MM.1S (cell line): ENCODE results near the gene TARS1.

Experiments
- EZH2phosphoT487 ChIP-seq: fragments of 300-600 bp; sonication (generic); IDR thresholded peaks from 2 replicates; pipeline ENCODE4 v1.6.1; 2018; ENCODE audit warnings: antibody characterized with exemption, low read length
- TF ChIP-seq, protein P1 (sequence below): fragments of 300-600 bp; sonication (generic); IDR thresholded peaks from 2 replicates; pipeline ENCODE4 v1.5.1; 2016; ENCODE audit warnings: antibody characterized with exemption, low read length, mixed read lengths

DNA sequence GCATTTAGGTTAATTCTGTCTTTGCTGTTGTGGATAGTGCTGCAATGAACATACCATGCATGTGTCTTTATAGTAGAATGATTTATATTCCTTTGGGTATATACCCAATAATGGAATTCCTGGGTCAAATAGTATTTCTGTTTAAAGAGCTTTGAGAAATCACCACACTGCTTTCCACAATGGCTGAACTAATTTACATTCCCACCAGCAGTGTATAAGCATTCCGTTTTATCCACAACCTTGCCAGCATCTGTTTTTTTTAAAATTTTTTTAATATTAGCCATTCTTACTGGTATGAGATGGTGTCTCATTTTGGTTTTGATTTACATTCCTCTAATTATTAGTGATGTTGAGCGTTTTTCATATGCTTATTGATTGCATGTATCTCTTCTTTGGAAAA is 15.5 kb upstream of the TARS1 start:
- TF ChIP-seq, protein P1, sequence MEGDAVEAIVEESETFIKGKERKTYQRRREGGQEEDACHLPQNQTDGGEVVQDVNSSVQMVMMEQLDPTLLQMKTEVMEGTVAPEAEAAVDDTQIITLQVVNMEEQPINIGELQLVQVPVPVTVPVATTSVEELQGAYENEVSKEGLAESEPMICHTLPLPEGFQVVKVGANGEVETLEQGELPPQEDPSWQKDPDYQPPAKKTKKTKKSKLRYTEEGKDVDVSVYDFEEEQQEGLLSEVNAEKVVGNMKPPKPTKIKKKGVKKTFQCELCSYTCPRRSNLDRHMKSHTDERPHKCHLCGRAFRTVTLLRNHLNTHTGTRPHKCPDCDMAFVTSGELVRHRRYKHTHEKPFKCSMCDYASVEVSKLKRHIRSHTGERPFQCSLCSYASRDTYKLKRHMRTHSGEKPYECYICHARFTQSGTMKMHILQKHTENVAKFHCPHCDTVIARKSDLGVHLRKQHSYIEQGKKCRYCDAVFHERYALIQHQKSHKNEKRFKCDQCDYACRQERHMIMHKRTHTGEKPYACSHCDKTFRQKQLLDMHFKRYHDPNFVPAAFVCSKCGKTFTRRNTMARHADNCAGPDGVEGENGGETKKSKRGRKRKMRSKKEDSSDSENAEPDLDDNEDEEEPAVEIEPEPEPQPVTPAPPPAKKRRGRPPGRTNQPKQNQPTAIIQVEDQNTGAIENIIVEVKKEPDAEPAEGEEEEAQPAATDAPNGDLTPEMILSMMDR: no peak
- no peak for TF ChIP-seq EZH2phosphoT487
